Esophagus (tissue), 2 donors: ENCODE measurements around the gene JPT2. TPM values are rescaled to one million over a fixed set of nuclear protein-coding genes. Genes with fewer than 3 reads are reported as not detected.
A peak's percentile ranks its signal among the peaks of the same experiment; 100 is the strongest.

ENCODE experiments used
- H3K27ac ChIP-seq, 2 donors: one replicate each; pipeline ENCODE4 v1.5.1; 2013; ENCODE audit warnings: low read depth in 2 of 2, mild to moderate bottlenecking in 2 of 2, inconsistent platforms in 1 of 2, low read length in 1 of 2, moderate library complexity in 1 of 2
- H3K27me3 ChIP-seq, 2 donors: one replicate each; pipeline ENCODE4 v1.6.1; 2013; ENCODE audit warnings: low read length in 2 of 2, control low read depth in 1 of 2, mild to moderate bottlenecking in 1 of 2; ENCODE audit not compliant: insufficient read depth in 2 of 2, control insufficient read depth in 1 of 2
- H3K36me3 ChIP-seq, 2 donors: one replicate each; pipeline ENCODE4 v1.6.1; 2013; ENCODE audit warnings: low read length in 1 of 2; ENCODE audit not compliant: control insufficient read depth in 2 of 2, insufficient read depth in 2 of 2
- H3K4me1 ChIP-seq, 2 donors: one replicate each; pipeline ENCODE4 v1.6.1; 2013; ENCODE audit warnings: low read length in 1 of 2; ENCODE audit not compliant: control insufficient read depth in 2 of 2, insufficient read depth in 2 of 2
- H3K4me3 ChIP-seq, 2 donors: one replicate each; pipeline ENCODE4 v1.5.1; 2013; ENCODE audit warnings: low read length in 2 of 2, mild to moderate bottlenecking in 2 of 2, low read depth in 1 of 2, moderate library complexity in 1 of 2
- H3K9me3 ChIP-seq, 2 donors: one replicate each; pipeline ENCODE4 v1.6.1; 2013; ENCODE audit warnings: mild to moderate bottlenecking in 2 of 2, low read depth in 1 of 2, low read length in 1 of 2, moderate library complexity in 1 of 2; ENCODE audit not compliant: control insufficient read depth in 2 of 2, insufficient read depth in 1 of 2
- WGBS, 2 donors: extraction: QIAGEN DNeasy Blood & Tissue Kit; methylation state at CpG; one replicate each; pipeline ENCODE4 v1.1.7; 2013; 5-methylcytosine and 5-hydroxymethylcytosine counted together
- polyA plus RNA-seq, 2 donors: library from polyadenylated mRNA; stranded (reverse); fragments of 200-250 nt; gene quantifications; one replicate each; pipeline ENCODE4 v1.2.3, GENCODE V29; 2013
- donor health status: healthy with polysubstance abuse.
- donor health status: Bipolar disorder and iron deficiency.

The JPT2 gene
- polyA plus RNA-seq, 2 donors = 20.5 to 31.0 TPM

DNA sequence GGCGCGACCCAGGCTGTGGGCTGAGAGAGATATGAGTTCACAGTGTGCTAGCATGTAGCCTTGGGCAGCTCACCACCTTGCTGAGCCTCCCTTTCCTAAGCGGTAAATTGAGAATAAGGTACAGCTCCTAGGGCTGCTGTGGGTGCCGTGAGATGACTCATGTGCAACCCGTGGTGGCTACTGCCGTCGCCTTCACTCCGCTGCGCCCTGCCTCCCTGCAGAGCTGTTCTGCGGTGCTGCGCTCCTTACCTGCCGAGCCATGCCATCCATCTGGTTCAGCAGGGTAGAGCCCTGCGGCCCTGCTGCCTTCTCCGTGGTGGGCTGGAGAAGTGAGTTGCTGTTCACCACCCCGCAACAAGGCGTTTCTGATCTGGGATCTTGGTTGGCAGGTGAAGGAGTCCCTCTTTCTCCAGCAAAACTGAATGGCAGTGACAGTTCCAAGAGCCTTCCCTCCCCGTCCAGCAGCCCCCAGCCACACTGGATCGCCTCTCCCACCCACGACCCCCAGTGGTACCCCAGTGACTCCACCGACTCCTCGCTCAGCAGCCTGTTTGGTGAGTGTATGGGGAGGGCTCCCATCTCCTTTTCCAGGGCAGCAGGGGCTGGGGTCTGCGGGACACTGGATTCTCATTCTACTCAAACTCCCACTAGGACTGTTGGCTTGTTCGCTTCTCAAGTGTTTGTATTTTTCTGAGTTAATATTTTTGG is 9.3 kb upstream of the JPT2 start:
- H3K4me1 ChIP-seq = peaks cover 0 to 3% of the 10 kb centered on the region in 2 donors
- WGBS, 2 donors = 94 to 95% methylated on average over 23 of the region's 23 CpGs
- H3K9me3 ChIP-seq = no peaks in the 10 kb centered on the region
- H3K27me3 ChIP-seq = no peaks in the 10 kb centered on the region
- H3K4me3 ChIP-seq = no peak overlapping the region
- H3K36me3 ChIP-seq = peaks cover 33 to 82% of the 10 kb centered on the region in 2 donors
- no peak overlapping the region for H3K27ac ChIP-seq

DNA sequence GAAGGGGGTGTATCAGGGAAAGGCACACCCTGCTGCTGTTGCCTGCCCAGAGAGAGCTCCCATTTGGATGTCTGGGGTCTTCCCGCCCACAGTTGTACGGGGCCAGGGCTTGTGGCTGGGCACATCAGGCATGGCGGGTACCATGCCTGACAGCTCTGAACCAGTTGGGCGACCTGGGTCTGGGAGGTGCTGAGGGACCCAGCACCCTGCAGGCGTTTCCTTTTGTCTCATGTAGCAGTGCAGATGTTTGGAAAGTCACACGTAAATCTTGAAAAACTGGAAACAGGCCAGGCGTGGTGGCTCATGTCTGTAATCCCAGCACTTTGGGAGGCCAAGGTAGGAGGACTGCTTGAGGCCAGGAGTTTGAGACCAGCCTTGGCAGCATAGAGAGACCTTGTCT is 8.4 kb upstream of the JPT2 start:
- Histone ChIP-seq H3K36me3 (peaks cover 39 to 85% of the 10 kb centered on the region in 2 donors), H3K4me3 (no peak overlapping the region), H3K4me1 (peaks cover 0 to 3% of the 10 kb centered on the region in 2 donors), H3K27me3 (no peaks in the 10 kb centered on the region), H3K9me3 (no peaks in the 10 kb centered on the region), H3K27ac (no peak overlapping the region)
- WGBS, 2 donors = 75 to 80% methylated on average over 7 of the region's 7 CpGs

DNA sequence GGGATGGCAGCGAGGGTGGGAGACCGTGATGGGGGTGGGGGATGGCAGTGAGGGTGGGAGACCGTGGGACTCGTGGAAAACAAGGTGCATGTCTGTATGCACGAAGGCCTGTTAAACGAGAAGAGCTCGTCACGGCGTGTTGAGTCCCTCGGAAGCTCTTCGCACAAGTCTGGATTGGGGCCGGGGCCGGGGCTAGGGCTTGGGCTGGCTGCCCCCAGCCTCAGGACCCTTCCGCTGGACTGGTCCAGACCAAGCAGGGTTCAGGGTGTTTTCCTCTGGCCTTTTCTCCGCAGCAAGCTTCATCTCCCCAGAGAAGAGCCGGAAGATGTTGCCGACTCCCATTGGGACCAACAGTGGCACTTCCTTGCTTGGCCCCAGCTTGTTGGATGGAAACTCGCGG is 7.7 kb upstream of the JPT2 start:
- WGBS, 2 donors = 94 to 96% methylated on average over 18 to 19 of the region's 19 CpGs
- no peak overlapping the region for H3K4me3 ChIP-seq
- H3K27me3 ChIP-seq = no peaks in the 10 kb centered on the region
- H3K9me3 ChIP-seq = no peaks in the 10 kb centered on the region
- H3K36me3 ChIP-seq = peaks cover 39 to 86% of the 10 kb centered on the region in 2 donors
- no peak overlapping the region for H3K27ac ChIP-seq
- peaks cover 0 to 3% of the 10 kb centered on the region in 2 donors for H3K4me1 ChIP-seq

DNA sequence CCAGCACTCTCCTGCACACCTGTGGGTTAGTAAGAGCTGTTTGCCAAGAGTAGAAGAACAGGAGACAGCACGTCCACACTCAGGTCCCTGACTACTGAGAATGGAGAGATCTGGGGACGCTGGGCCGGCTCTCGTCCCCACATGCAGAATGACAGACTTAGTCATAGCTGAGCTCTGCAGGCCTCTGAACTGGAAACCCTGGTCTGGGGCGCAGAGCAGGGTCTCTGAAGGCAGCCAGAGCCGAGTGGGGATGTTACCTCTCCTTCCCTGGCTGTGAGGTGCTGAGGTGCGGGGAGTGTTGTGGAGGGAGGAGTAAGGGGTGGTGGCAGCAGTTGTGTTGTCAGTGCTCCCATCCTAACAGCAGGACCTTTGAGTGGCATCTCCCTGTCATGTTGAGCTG is 7.2 kb upstream of the JPT2 start:
- peaks cover 0 to 3% of the 10 kb centered on the region in 2 donors for H3K4me1 ChIP-seq
- WGBS, 2 donors = 92 to 95% methylated on average over 7 of the region's 7 CpGs
- no peaks in the 10 kb centered on the region for H3K27me3 ChIP-seq
- no peak overlapping the region for H3K4me3 ChIP-seq
- peaks cover 39 to 84% of the 10 kb centered on the region in 2 donors for H3K36me3 ChIP-seq
- no peaks in the 10 kb centered on the region for H3K9me3 ChIP-seq
- no peak overlapping the region for H3K27ac ChIP-seq

DNA sequence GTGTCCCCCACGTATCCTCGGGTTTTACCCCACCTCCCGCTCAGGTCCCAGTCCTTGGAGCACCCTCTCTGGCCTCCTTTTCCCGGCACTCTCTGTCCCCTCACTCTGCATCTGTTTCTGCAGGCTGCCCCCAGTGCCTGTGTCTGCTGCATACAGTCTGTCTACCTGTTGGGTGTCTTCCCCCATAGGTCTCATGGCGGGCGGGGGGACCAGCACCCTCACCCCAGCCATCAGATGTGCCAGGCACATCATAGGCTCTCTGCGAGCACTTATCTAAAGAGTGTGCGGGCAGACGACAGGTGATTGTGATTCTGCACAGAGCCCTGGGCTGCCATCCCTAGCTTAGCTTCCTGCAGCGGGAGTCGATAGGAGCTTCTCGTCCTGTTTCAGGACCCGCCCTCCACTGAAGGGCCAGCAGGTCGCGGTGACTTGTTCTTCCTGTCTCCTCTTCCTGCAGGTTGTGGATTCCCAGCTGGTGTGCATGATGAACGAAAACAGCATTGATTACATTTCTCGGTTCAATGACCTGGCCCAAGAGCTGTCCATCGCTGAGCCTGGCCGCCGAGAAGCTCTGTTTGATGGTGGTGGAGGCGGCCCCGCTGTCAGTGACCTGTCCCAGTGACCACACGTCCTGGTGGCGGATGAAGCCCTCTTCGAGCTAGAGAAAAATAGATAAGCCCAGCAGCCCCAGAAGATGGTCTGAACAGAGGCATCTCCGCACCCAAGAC is 4.5 kb upstream of the JPT2 start:
- Histone ChIP-seq H3K4me3 (no peak overlapping the region), H3K27ac (no peak overlapping the region), H3K9me3 (no peaks in the 10 kb centered on the region), H3K27me3 (no peaks in the 10 kb centered on the region), H3K4me1 (peaks cover 0 to 3% of the 10 kb centered on the region in 2 donors), H3K36me3 (peaks cover 16 to 57% of the 10 kb centered on the region in 2 donors)
- WGBS, 2 donors = 91 to 92% methylated on average over 26 of the region's 26 CpGs

DNA sequence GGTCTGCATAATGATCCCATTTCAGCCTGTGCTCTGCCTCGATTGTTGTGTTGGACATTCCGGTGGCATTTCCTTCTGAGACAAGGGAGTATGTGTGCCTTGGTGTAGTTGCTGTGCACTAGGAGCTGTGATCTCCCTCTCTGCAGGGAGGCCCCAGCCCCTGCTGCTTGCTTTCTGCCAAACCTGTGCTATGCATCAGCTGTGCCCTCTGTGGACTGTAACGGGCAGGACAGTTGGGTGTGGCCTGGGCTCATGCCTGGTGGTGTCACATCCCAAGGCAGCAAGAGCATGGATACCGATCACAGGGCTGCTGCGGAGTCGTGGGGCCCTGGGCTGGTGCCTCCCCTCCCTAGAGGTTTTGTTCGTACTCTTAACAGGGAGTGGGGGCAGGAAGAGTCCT is 3.8 kb upstream of the JPT2 start:
- Histone ChIP-seq H3K27me3 (no peaks in the 10 kb centered on the region), H3K27ac (no peak overlapping the region), H3K36me3 (peaks cover 16 to 51% of the 10 kb centered on the region in 2 donors), H3K4me3 (no peak overlapping the region), H3K4me1 (peaks cover 0 to 3% of the 10 kb centered on the region in 2 donors), H3K9me3 (no peaks in the 10 kb centered on the region)
- WGBS, 2 donors = 82 to 87% methylated on average over 7 of the region's 7 CpGs

DNA sequence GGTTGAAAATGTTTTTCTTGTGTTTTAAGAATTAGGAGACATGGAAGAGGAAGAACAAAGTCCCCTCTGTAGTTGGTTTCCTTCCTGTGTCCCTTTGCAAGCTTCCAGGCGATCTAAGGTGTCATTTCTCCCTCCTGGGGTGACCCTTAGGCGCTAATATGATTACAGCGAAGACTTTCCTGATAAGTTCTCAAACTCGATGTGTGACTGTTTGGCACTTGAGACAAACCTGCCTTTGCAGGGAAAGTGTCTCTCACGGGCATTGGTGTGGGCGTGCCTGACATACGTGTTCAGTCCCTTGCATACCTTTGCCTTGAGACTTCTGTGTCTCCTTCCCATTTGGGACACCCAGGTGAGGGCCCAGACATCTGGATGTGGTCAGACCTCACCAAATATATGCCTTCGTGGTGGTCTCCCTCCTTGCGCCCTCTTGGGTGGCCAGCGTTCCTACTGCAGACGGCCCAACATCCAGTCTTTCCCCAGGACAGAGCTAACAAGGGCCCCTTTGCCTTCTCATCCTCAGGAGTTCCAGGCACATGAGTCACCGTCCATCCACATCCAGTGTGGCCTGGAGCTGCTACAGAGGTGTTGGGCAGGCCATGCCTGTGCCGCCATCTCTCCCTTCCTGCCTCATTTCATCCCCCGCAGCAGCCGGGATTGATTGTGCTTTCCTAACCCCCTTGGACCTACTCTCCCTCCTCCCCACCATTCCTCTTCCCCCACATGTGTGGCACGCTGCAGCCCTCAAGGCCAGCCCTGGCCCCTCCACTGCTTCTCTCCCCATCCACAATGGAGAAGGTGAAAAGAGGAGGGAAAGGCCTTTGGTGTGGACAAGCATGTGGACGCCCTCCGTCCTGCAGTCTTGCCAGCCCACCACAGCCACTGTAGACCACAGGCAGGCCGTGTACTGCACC is 3.1 kb upstream of the JPT2 start:
- Histone ChIP-seq H3K36me3 (peaks cover 16 to 48% of the 10 kb centered on the region in 2 donors), H3K9me3 (no peaks in the 10 kb centered on the region), H3K27me3 (no peaks in the 10 kb centered on the region), H3K27ac (no peak overlapping the region), H3K4me3 (no peak overlapping the region), H3K4me1 (no peaks in the 10 kb centered on the region)
- 90 to 94% methylated on average over 19 of the region's 19 CpGs for WGBS, 2 donors

DNA sequence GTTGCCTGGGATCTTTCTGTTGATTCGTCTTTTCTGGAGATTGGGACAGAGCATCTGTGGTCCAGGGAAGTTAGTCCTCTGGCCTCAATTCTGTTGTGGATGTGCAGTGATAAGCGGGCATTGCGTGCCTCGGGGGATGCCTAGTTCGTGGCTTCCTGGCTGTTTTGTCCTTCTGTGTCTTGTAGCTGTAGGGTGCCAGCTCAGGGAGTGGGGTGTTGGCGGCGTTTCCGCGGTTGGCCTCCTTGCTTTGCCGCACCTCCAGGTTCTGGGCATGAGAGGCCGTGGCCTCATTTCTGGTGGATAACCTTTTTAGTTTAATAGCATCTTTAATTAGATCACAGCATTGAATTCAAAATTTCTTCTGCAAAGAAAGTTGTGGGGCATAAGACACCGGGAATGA is 1.4 kb upstream of the JPT2 start:
- 89 to 93% methylated on average over 12 of the region's 12 CpGs for WGBS, 2 donors
- H3K36me3 ChIP-seq = peaks cover 7 to 35% of the 10 kb centered on the region in 2 donors
- H3K4me3 ChIP-seq = no peak overlapping the region
- no peaks in the 10 kb centered on the region for H3K27me3 ChIP-seq
- no peak overlapping the region for H3K27ac ChIP-seq
- no peaks in the 10 kb centered on the region for H3K9me3 ChIP-seq
- peaks cover 2 to 3% of the 10 kb centered on the region in 2 donors for H3K4me1 ChIP-seq

DNA sequence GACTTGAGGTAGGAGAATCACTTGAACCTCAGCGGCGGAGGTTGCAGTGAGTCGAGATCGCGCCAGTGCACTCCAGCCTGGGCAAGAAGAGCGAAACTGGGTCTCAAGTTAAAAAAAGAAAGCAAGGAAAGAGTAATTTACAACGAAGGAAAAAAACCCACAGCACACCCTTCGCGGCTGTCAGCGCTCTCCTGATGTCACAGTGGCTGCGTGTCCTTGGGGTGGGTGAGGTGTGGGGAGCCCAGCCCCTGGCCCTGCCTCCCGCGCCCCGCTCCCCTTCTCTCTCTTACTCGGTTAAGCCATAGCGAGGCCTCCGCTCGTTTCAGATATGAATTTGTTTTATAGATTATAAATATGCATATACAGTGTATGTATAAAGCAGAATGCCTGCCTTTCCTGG is 740 bp upstream of the JPT2 start:
- peak overlapping the region in 1 of 2 donors; percentile 16 for H3K27ac ChIP-seq
- 85 to 87% methylated on average over 18 of the region's 18 CpGs for WGBS, 2 donors

More for the DNA sequence above, 740 bp upstream of the JPT2 start:
- Histone ChIP-seq H3K4me1 (peaks cover 2 to 3% of the 10 kb centered on the region in 2 donors), H3K9me3 (no peaks in the 10 kb centered on the region), H3K27me3 (no peaks in the 10 kb centered on the region), H3K36me3 (peaks cover 6 to 29% of the 10 kb centered on the region in 2 donors), H3K4me3 (no peak overlapping the region)
